Esophagus (tissue), 2 donors: ENCODE data around the gene TFR2. TPM values are rescaled to one million over a fixed set of nuclear protein-coding genes. Genes with fewer than 3 reads are reported as not detected.

Source experiments
- H3K27ac ChIP-seq, 2 donors: one replicate each; pipeline ENCODE4 v1.5.1; 2013; ENCODE audit warnings: low read depth in 2 of 2, mild to moderate bottlenecking in 2 of 2, inconsistent platforms in 1 of 2, low read length in 1 of 2, moderate library complexity in 1 of 2
- H3K27me3 ChIP-seq, 2 donors: one replicate each; pipeline ENCODE4 v1.6.1; 2013; ENCODE audit warnings: low read length in 2 of 2, control low read depth in 1 of 2, mild to moderate bottlenecking in 1 of 2; ENCODE audit not compliant: insufficient read depth in 2 of 2, control insufficient read depth in 1 of 2
- H3K36me3 ChIP-seq, 2 donors: one replicate each; pipeline ENCODE4 v1.6.1; 2013; ENCODE audit warnings: low read length in 1 of 2; ENCODE audit not compliant: control insufficient read depth in 2 of 2, insufficient read depth in 2 of 2
- H3K4me1 ChIP-seq, 2 donors: one replicate each; pipeline ENCODE4 v1.6.1; 2013; ENCODE audit warnings: low read length in 1 of 2; ENCODE audit not compliant: control insufficient read depth in 2 of 2, insufficient read depth in 2 of 2
- H3K4me3 ChIP-seq, 2 donors: one replicate each; pipeline ENCODE4 v1.5.1; 2013; ENCODE audit warnings: low read length in 2 of 2, mild to moderate bottlenecking in 2 of 2, low read depth in 1 of 2, moderate library complexity in 1 of 2
- H3K9me3 ChIP-seq, 2 donors: one replicate each; pipeline ENCODE4 v1.6.1; 2013; ENCODE audit warnings: mild to moderate bottlenecking in 2 of 2, low read depth in 1 of 2, low read length in 1 of 2, moderate library complexity in 1 of 2; ENCODE audit not compliant: control insufficient read depth in 2 of 2, insufficient read depth in 1 of 2
- whole genome bisulfite sequencing, 2 donors: extraction: QIAGEN DNeasy Blood & Tissue Kit; methylation state at CpG; one replicate each; pipeline ENCODE4 v1.1.7; 2013; 5-methylcytosine and 5-hydroxymethylcytosine counted together
- polyA plus RNA-seq, 2 donors: library from polyadenylated mRNA; stranded (reverse); fragments of 200-250 nt; gene quantifications; one replicate each; pipeline ENCODE4 v1.2.3, GENCODE V29; 2013
- donor health status: healthy with polysubstance abuse.
- donor health status: Bipolar disorder and iron deficiency.

TFR2 gene
- polyA plus RNA-seq, 2 donors, result 0.41 to 0.53 TPM

DNA sequence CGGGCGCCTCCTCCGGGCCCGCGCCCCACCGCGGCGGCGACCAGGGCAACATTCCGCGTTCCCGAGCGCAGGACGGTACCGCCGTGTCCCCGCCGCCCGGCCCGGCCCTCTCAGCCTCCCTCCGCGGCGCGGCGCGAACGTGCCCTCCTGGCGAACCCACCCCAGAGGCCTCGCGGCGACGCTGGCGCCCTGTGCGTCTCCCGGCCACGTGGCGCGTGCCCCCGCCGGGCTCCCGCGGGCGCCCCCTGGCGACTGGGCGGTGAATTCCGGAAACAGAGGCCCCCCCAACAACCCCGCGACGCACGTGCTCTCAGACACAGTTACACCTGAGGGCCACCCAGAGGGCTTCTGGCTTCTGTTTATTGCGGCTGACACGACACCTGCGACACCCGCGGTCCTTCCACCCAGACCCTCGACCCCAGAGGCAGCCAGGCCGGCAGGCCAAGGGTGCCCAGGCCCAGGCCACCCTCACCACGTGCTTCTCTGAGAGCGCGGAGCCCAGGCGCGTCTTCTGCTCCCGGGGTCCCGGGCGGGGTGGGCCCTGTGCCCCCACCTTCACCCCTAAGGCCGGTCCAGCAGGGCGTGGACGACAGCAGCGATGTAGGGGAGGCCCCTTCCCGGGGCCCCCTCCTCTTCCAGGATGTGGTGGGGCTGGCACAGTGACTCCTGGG lies 67.5 kb downstream of the TFR2 start, which contains the start of gene SAP25:
TSS of gene SAP25 (minus strand) at position 210 of the 671 bp plus-strand sequence. CDS start at position 52, 158 bp downstream.
- Histone ChIP-seq H3K27me3 (no peaks in the 10 kb centered on the region), H3K4me1 (peaks cover 0 to 19% of the 10 kb centered on the region in 2 donors), H3K36me3 (peaks cover 11 to 49% of the 10 kb centered on the region in 2 donors), H3K9me3 (no peaks in the 10 kb centered on the region), H3K27ac (no peak within 1 kb of the TSS), H3K4me3 (no peak within 1 kb of the TSS)
- WGBS, 2 donors, result 92 to 93% methylated on average over 67 to 70 of the region's 70 CpGs

DNA sequence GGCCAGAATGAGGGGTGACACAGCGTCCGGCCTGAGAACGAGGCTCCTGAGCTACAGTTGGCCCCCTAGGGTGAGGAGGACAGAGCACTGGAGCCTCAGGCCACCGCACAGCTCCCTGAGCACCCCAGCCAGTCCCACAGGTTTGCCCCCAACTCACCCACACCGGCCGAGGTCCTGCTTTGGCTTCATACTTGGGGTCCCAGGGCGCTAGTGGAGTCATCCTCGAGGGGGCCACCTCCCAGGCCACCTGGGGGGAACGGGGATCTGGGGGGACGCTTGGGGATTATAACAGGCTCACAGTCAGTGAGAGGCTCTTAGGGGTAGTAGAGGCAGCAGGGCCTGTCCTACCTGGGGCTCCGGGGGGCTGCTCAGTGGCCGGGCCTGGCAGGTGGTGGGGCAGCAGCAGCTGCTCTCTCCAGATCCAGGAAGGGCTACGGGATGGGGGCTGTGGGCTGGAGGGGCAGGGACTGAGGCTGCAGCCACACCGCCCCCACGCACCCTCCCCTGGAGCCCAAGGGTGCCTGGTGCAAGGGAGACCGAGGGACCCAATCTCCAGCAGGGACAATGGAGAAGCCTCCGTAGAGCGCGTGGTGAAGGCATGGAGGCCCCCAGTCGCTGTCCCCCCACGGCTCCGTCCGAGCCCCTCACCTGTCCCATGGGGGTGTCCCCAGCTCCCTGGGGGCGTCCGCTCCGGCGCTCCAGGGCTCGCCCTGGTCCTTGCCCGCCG lies 68.2 kb downstream of the TFR2 start:
- no peaks in the 10 kb centered on the region for H3K27me3 ChIP-seq
- WGBS, 2 donors, result 93 to 96% methylated on average over 25 to 30 of the region's 30 CpGs
- no peak overlapping the region for H3K27ac ChIP-seq
- H3K4me3 ChIP-seq, result no peak overlapping the region
- H3K36me3 ChIP-seq, result peaks cover 11 to 42% of the 10 kb centered on the region in 2 donors
- H3K9me3 ChIP-seq, result no peaks in the 10 kb centered on the region
- H3K4me1 ChIP-seq, result peaks cover 0 to 19% of the 10 kb centered on the region in 2 donors

DNA sequence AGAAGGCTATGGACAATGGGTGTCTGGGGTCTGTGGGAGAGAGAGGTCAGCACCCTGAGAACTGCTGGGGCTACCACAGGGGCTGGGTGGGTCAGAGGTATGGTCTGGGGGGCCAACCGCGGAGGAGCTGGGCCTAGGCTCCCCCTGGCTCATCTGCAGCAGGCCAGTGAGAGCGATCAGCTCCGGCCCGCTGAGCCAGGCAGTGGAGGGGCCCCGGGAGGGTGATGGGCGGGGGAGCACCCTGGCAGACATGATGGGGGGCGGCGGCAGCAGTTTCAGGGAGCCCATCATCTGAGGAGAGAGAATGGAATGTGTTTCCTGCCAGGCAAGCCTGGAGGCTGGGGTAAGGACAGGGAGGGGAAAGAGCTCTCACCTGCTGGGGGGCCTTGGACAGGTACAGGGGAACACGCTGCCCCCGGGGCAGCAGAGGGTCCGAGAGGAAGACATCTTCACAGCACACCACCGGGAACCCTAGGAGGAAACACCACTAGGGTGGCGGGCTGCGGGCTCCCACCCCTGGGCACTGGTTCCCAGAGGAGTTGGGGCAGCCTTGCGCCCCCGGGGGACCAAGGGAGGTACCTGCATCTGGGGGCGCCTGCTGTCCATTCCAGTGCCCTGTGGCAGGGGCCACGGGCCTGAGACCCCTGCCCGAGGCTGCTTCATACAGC lies 68.9 kb downstream of the TFR2 start:
- no peak overlapping the region for H3K27ac ChIP-seq
- H3K4me3 ChIP-seq, result no peak overlapping the region
- 80 to 84% methylated on average over 17 to 20 of the region's 20 CpGs for WGBS, 2 donors
- H3K9me3 ChIP-seq, result no peaks in the 10 kb centered on the region
- no peaks in the 10 kb centered on the region for H3K27me3 ChIP-seq
- H3K4me1 ChIP-seq, result peaks cover 3 to 19% of the 10 kb centered on the region in 2 donors
- H3K36me3 ChIP-seq, result peaks cover 11 to 35% of the 10 kb centered on the region in 2 donors

DNA sequence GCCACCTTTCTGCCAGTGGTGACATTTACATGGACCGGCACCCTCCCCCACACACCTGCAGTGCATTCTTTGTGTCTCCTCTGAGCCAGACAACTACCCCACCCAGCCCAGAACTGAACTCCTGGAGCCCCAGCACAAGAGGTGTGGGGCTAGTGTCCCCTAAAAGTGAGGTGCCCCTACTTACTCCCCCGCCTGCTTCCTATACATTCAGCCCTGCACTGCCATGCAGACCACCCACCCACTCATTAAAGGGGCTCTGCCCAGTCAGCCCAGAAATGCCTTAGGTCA lies 69.6 kb downstream of the TFR2 start:
- no peak overlapping the region for H3K27ac ChIP-seq
- no peak overlapping the region for H3K4me3 ChIP-seq
- no peaks in the 10 kb centered on the region for H3K9me3 ChIP-seq
- peaks cover 11 to 29% of the 10 kb centered on the region in 2 donors for H3K36me3 ChIP-seq
- 88 to 92% methylated on average over 2 of the region's 2 CpGs for WGBS, 2 donors
- peaks cover 4 to 19% of the 10 kb centered on the region in 2 donors for H3K4me1 ChIP-seq
- H3K27me3 ChIP-seq, result no peaks in the 10 kb centered on the region

DNA sequence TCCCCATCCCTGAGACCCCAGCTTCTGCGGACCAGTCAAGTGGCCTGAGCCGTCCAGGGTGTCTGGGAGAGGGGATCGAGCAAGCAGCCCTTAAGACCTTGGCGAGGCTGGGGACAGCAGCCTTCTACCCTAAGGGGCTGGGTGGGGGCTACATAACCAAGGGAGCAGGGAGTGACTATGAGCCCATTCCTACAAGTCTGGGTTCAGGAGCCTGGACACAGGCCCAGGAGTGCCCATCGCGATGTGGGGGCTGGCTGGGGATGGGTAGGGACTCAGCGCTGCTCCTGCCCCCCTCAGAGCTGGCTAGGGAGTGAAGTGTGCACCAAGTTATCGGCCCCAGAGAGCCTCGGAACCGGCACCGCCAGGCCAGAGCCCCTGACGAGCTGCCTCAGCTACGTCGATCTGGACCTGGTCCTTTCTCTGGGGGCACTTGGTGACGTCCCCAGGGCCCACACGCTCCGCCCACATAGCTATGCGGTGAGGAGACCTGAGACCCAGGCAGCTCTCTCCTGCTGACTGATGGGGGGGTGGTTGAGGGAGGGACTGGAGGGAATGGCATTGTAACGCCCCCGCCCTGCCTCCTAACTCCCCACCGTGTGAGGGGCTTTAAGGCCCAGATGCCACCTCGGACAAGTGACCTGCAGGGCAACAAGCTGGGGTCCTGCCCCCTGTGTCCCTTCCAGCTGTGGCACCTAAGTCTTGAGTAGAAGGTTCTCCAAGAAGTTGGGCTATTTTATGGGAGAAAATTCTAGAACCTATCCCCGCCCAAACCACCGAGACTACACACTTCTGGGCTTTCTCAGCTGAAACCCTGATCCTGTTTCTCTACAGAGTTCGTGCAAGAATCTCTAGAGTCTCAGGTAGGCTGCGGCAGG lies 70.2 kb downstream of the TFR2 start:
- WGBS, 2 donors, result 73 to 77% methylated on average over 26 of the region's 26 CpGs
- Histone ChIP-seq H3K36me3 (peaks cover 6 to 24% of the 10 kb centered on the region in 2 donors), H3K27me3 (no peaks in the 10 kb centered on the region)

More for the DNA sequence above, 70.2 kb downstream of the TFR2 start:
- no peak overlapping the region for H3K4me3 ChIP-seq
- H3K27ac ChIP-seq, result no peak overlapping the region
- peaks cover 4 to 19% of the 10 kb centered on the region in 2 donors for H3K4me1 ChIP-seq
- H3K9me3 ChIP-seq, result no peaks in the 10 kb centered on the region

Other genes with a start within 250 kb of the TFR2 start
- gene ZCWPW1, start 212.8 kb downstream of the TFR2 start, polyA plus RNA-seq, result 1 to 10 TPM; 2.2 to 2.8 TPM
- gene MEPCE, start 211.7 kb downstream of the TFR2 start, polyA plus RNA-seq, result 10 to 100 TPM; 18.0 to 21.8 TPM
- gene PPP1R35, start 205.1 kb downstream of the TFR2 start, polyA plus RNA-seq, result 10 to 100 TPM; 32.1 to 61.5 TPM
- gene SPACDR, start 177.3 kb downstream of the TFR2 start, polyA plus RNA-seq, result under 1 TPM; 0.31 to 0.65 TPM
- gene TSC22D4, start 162.3 kb downstream of the TFR2 start, polyA plus RNA-seq, result 10 to 100 TPM; 40.0 to 60.0 TPM
- 1 to 10 TPM in 1 of 2 donors, under 1 TPM in 1; 0.32 to 1.3 TPM for gene NYAP1, start 157.6 kb downstream of the TFR2 start, polyA plus RNA-seq
- 10 to 100 TPM; 15.8 to 37.9 TPM for gene AGFG2, start 102.3 kb downstream of the TFR2 start, polyA plus RNA-seq
- gene SAP25, start 67.7 kb downstream of the TFR2 start, polyA plus RNA-seq, result 1 to 10 TPM; 1.5 to 3.3 TPM
- 10 to 100 TPM; 32.3 to 73.4 TPM for gene LRCH4, start 55.4 kb downstream of the TFR2 start, polyA plus RNA-seq
- gene FBXO24, start 55.2 kb downstream of the TFR2 start, polyA plus RNA-seq, result under 1 TPM; 0.33 to 0.81 TPM
- 10 to 100 TPM in 1 of 2 donors, 1 to 10 TPM in 1; 9.9 to 11.0 TPM for gene PCOLCE, start 39.2 kb downstream of the TFR2 start, polyA plus RNA-seq
- 10 to 100 TPM; 15.5 to 18.4 TPM for gene MOSPD3, start 29.0 kb downstream of the TFR2 start, polyA plus RNA-seq
- gene ACTL6B, start 14.9 kb upstream of the TFR2 start, polyA plus RNA-seq, result not detected
- gene GNB2, start 32.2 kb upstream of the TFR2 start, polyA plus RNA-seq, result 100 to 1,000 TPM; 147 to 284 TPM
- gene GIGYF1, start 52.7 kb upstream of the TFR2 start, polyA plus RNA-seq, result 10 to 100 TPM; 11.1 to 28.1 TPM
- 10 to 100 TPM; 29.4 to 42.1 TPM for gene POP7, start 64.6 kb upstream of the TFR2 start, polyA plus RNA-seq
- gene EPO, start 78.9 kb upstream of the TFR2 start, polyA plus RNA-seq, result under 1 TPM in 1 of 2 donors, not detected in 1; 0.04 TPM
- gene ZAN, start 92.0 kb upstream of the TFR2 start, polyA plus RNA-seq, result under 1 TPM in 1 of 2 donors, not detected in 1; under 0.01 TPM
- 10 to 100 TPM; 12.8 to 15.7 TPM for gene EPHB4, start 186.0 kb upstream of the TFR2 start, polyA plus RNA-seq
- gene SLC12A9, start 211.2 kb upstream of the TFR2 start, polyA plus RNA-seq, result 10 to 100 TPM; 13.8 to 23.0 TPM
- 10 to 100 TPM; 39.4 to 75.0 TPM for gene TRIP6, start 225.8 kb upstream of the TFR2 start, polyA plus RNA-seq
- gene SRRT, start 233.6 kb upstream of the TFR2 start, polyA plus RNA-seq, result 100 to 1,000 TPM in 1 of 2 donors, 10 to 100 TPM in 1; 70.7 to 105 TPM
- 1 to 10 TPM; 3.8 to 3.9 TPM for gene UFSP1, start 248.2 kb upstream of the TFR2 start, polyA plus RNA-seq